BJ (cell line): ENCODE measurements around the gene SIVA1. TPM values are rescaled to one million over a fixed set of nuclear protein-coding genes. Genes with fewer than 3 reads are reported as not detected.

Source experiments
- CTCF ChIA-PET: fragments of 350-600 bp; formaldehyde crosslinking; extraction: SDS; loops from one replicate; lab custom pipeline; 2021; ENCODE audit warnings: antibody characterized with exemption, inconsistent platforms; lab: Yijun Ruan, JAX
- POLR2A ChIA-PET: fragments of 300-600 bp; sonication (Branson Sonifier 250); formaldehyde crosslinking; extraction: SDS; loops from one replicate; lab custom pipeline; 2021; ENCODE audit warnings: antibody characterized with exemption; lab: Charles Lee
- DNase-seq: peaks from one replicate; pipeline ENCODE4 v3.0.0-alpha.2; 2011; ENCODE audit warnings: low read depth
- H3K27me3 ChIP-seq: 2 replicates; pipeline ENCODE4 v1.6.0; 2011; ENCODE audit warnings: low read length; ENCODE audit not compliant: control insufficient read depth, insufficient read depth
- H3K36me3 ChIP-seq: 2 replicates; pipeline ENCODE4 v1.5.1; 2011; ENCODE audit warnings: low read length; ENCODE audit not compliant: control insufficient read depth, insufficient read depth
- H3K4me3 ChIP-seq: 2 replicates; pipeline ENCODE4 v1.5.1; 2011; ENCODE audit warnings: low read depth, mild to moderate bottlenecking, control low read depth, low read length
- polyA plus RNA-seq: library from polyadenylated mRNA; depleted of rRNA; stranded (reverse); fragments of >200 nt; gene quantifications from 2 replicates; pipeline ENCODE4 v1.2.3, GENCODE V29; 2011
- TF ChIP-seq, protein P1 (sequence below): IDR thresholded peaks from 2 replicates; pipeline ENCODE4 v1.5.1; 2011; ENCODE audit warnings: low read depth, mild to moderate bottlenecking, control low read depth, inconsistent platforms, low read length, moderate library complexity; ENCODE audit not compliant: insufficient read depth

SIVA1 gene
- polyA plus RNA-seq, 1 experiment, result 116 TPM

DNA sequence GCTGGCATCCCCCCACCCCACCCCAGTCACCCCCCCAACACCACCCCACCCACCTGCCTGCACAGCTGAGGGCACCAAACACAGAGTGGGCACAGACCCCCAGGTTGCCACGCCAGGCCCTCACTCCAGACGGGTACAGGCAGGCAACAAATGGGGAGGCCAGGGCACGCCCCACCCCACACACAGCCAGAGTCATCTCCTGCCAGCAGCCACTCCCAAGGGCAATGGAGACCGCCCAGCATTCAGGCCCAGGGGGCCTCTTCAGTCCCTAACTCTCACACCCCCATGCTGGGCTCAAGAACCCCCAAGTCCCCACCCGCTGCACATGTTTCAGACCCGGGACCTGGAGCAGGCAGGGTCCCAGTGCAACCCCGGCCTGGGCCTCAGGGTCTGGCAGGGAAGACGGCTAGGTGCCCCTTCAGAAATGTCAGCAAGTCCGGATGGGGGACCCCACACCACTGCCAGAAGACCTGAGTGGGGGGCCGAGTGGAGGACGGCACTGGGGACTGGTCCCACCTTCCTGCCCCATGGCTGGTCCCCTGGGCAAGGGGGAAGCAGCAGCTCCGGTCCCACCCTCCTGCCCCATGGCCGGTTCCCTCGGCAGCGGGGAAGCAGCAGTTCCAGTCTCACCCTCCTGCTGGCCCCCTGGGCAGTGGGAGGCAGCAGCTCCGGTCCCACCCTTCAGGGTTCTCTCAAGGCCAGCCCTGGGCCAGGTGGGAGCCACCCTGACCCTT lies 30.7 kb downstream of the SIVA1 start:
- TF ChIP-seq, protein P1, sequence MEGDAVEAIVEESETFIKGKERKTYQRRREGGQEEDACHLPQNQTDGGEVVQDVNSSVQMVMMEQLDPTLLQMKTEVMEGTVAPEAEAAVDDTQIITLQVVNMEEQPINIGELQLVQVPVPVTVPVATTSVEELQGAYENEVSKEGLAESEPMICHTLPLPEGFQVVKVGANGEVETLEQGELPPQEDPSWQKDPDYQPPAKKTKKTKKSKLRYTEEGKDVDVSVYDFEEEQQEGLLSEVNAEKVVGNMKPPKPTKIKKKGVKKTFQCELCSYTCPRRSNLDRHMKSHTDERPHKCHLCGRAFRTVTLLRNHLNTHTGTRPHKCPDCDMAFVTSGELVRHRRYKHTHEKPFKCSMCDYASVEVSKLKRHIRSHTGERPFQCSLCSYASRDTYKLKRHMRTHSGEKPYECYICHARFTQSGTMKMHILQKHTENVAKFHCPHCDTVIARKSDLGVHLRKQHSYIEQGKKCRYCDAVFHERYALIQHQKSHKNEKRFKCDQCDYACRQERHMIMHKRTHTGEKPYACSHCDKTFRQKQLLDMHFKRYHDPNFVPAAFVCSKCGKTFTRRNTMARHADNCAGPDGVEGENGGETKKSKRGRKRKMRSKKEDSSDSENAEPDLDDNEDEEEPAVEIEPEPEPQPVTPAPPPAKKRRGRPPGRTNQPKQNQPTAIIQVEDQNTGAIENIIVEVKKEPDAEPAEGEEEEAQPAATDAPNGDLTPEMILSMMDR, result no peak
- no peak for DNase-seq
- Histone ChIP-seq H3K4me3 (no peak overlapping the region), H3K27me3 (no peaks in the 10 kb centered on the region), H3K36me3 (peaks cover 34% of the 10 kb centered on the region)
- POLR2A ChIA-PET, result no interaction called here
- CTCF ChIA-PET, result interaction anchor here (1.8 to 6.3 kb wide), 2 partner anchors 14 to 15 kb away, joined by 9 to 33 read pairs; no protein-coding TSS in a partner anchor

GRCh38 chr14:104784218-104784568 lies 31.2 kb downstream of the SIVA1 start:
- Histone ChIP-seq H3K4me3 (no peak overlapping the region), H3K27me3 (no peaks in the 10 kb centered on the region), H3K36me3 (peaks cover 36% of the 10 kb centered on the region)
- ChIA-PET POLR2A (no interaction called here), CTCF (interaction anchor here (1.0 to 1.8 kb wide), 2 partner anchors 15 to 42 kb away, joined by 3 to 9 read pairs; no protein-coding TSS in a partner anchor)
- no peak for DNase-seq
- TF ChIP-seq, protein P1, result no peak

DNA sequence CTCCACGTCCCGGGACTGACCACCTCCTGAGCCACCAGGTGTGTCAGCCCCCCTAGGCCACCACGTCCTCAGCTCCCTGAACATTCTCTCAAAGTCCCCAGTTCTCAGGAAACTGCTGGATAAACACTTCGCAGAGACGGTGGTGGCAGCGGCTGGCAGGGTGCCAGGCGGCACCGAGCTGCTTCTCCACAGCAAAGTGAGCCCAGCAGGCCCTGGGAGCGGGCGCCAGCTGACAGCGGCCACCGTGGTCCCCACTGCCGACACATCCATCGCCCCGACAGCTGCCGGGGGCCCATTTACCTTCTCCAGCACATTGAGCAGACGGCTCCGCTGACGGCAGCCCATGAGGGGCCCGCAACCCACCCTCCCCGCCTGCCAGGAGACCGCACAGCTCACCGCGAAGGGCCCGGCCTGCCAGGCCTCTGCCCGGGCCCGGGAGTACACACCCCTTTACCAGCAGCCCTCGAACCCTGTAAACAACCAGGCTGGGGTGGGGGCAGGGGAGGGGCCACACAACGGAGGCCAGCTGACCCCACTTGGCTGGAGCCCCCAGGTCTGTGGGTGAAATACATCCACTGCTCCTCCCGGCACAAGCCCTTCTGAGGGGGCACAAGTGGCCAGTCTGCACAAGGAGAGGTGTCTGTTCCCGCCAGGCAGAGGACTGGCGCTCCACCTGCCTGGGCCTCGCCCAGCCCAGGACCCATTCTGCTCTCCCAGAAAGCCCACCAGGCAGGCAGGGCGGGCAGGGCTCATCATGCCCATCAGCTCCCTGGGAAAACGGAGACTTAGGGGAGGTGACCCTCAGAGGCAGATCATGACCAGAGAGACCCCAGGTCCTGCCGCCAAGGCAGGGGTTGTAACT lies 32.1 kb downstream of the SIVA1 start:
- no peak for DNase-seq
- CTCF ChIA-PET, result interaction anchor here (1.0 to 1.8 kb wide), 2 partner anchors 16 to 41 kb away, joined by 3 to 9 read pairs; no protein-coding TSS in a partner anchor
- TF ChIP-seq, protein P1, result no peak
- peaks cover 32% of the 10 kb centered on the region for H3K36me3 ChIP-seq
- no peak overlapping the region for H3K4me3 ChIP-seq
- H3K27me3 ChIP-seq, result no peaks in the 10 kb centered on the region
- POLR2A ChIA-PET, result no interaction called here

DNA sequence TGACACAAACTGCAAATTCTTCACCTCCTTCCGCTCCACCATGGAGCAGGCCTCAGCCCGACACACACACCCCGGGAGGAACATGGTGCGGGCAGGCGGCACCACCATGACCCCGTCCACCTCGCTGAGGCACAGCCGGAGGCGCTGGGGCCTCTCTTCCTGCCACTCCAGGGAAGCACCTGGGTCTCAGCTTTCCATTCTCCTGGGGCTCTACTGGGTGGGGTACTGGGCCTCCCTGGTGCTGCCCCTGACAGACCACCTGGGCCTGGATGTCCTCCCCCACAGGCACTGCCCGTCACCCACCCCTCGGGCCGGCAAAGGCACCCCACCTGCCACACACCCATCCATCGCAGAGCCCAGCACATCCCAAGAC lies 32.7 kb downstream of the SIVA1 start:
- POLR2A ChIA-PET, result no interaction called here
- CTCF ChIA-PET, result interaction anchor here (1.8 kb wide), 1 partner anchor 17 kb away, joined by 9 read pairs; no protein-coding TSS in a partner anchor
- H3K36me3 ChIP-seq, result peaks cover 32% of the 10 kb centered on the region

More for the DNA sequence above, 32.7 kb downstream of the SIVA1 start:
- Histone ChIP-seq H3K27me3 (no peaks in the 10 kb centered on the region), H3K4me3 (no peak overlapping the region)
- TF ChIP-seq, protein P1, result no peak
- no peak for DNase-seq
